Tibial nerve (tissue), 4 donors: Measurements from ENCODE around the gene NFAM1.

Source experiments
- CTCF ChIP-seq, 5 experiments: fragments of 200-600 bp in 3 of 5; fragments of 450-650 bp in 2 of 5; sonication (generic) in 3 of 5; IDR thresholded peaks; one replicate each; pipeline ENCODE4 v1.5.1; 2016 to 2019; ENCODE audit warnings: antibody characterized with exemption in 5 of 5, mild to moderate bottlenecking in 3 of 5, moderate library complexity in 2 of 5
- EP300 ChIP-seq, 2 donors: sonication (generic); formaldehyde crosslinking; IDR thresholded peaks; one replicate each; pipeline ENCODE4 v1.6.1; 2017; ENCODE audit warnings: antibody characterized with exemption in 2 of 2, mild to moderate bottlenecking in 1 of 2
- POLR2A ChIP-seq, 2 donors: fragments of 450-650 bp; IDR thresholded peaks; one replicate each; pipeline ENCODE4 v1.6.1; 2017; ENCODE audit warnings: antibody characterized with exemption in 2 of 2, mild to moderate bottlenecking in 2 of 2, moderate library complexity in 2 of 2

GRCh38 chr22:42357634-42358296 lies 74.4 kb downstream of the NFAM1 start:
- TF ChIP-seq CTCF (IDR thresholded peaks at IDR 0.05) (no peak), EP300 (IDR thresholded peaks at IDR 0.05) (no peak), POLR2A (IDR thresholded peaks at IDR 0.05) (no peak)
